CD4-positive, alpha-beta T cell treated with Interleukin-1 beta for 1 hour (primary cell): ENCODE measurements around the gene NMNAT3.

Source experiments
- DNase-seq, 2 donors: peaks; one replicate each; pipeline ENCODE4 v3.0.0-alpha.2; 2020 to 2022

The NMNAT3 gene

GRCh38 chr3:139537795-139538621 is 139.8 kb downstream of the NMNAT3 start:
- no peak for DNase-seq

DNA sequence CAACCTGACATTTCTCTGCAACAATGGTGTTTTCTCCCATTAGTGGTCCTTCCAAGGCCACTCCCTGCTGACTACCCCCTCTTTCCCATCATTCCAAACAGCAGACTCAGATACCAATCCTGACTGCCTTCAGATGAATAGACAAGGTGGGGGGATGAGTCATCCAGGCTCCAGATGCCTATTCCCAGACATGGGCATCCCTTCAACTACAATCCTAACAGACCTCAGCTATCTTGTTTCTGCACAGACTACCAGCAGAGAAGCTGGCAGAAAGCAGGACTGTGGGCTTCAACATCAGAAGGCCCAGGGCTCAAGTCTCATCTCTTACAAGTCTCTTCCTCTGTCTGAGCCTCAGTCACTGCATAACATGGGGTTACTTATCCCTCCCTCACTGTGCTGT is 140.4 kb downstream of the NMNAT3 start:
- DNase-seq, result no peak

DNA sequence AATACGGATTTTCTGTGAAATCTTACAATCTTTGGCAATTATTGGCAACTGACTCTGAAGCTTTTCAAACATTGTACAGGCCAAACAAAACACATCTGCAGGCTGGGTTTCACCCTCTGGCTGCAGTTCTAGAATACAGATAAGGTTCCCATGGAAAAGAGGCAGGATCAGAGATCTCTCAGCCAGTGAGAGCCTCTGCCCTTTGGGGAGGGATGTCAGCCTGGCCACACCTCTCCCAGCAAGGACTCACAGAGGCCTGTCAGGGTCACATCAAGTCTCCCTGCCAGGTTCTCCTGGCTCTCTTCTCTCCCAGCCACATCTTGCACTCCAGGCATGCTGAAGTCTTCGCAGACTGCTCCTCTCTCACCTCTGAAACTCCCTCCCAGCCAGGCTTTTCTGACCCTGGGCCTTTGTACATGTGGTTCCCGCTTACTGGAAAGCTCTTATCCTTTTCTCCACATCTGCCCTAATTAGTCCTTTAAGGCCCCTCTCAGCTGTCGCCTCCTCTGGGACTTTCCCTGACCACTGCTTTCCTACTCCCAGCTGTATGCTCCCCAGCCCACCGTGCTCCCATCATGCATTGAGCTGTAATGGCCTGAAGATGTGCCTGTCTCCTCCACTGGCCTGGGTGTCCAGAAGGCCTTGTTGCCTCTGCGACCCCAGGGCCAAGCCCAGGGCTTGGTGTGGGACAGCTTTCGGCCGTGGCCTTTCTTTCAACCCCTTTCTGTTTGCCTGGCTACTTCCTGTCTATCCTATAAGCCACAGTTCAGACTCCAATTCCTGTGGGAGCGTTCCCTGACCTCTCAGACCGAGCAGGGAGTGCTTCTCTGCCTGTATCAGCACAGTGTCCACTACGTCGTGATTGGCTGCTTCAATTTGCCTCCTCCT is 142.5 kb downstream of the NMNAT3 start:
- no peak for DNase-seq

GRCh38 chr3:139534455-139534812 is 143.3 kb downstream of the NMNAT3 start:
- DNase-seq, result no peak

DNA sequence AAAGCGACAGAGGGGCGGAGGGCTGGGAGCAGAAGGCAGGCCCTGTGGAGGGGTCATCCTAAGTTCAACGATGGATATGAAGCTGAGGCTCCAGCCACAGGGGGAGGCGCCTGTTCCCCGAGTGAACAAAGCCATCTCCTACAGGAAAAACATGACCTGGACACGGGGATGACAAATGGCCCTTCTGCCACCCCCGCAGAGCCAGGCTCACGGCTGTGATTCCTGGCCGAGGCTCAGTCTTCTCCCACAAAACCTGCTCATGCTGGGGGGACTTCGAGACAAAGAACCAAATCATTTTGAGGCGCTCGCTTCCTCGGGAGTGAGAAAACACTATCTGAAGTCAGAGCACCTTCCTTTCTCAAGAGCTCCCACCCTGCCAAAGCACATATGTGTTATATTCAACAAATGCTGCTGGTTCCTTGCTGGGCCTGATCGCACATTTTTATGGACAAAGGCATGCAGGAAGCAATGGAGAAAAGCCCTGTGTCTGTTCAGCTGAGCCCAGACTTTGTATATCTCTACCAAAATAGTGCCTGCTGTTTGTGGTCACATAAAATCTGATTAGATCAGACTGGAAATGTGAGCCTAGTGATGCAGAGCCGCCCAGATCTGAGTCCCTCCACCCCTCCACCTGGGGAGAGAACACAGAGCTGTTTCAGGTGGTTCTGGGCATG is 143.9 kb downstream of the NMNAT3 start:
- no peak for DNase-seq

DNA sequence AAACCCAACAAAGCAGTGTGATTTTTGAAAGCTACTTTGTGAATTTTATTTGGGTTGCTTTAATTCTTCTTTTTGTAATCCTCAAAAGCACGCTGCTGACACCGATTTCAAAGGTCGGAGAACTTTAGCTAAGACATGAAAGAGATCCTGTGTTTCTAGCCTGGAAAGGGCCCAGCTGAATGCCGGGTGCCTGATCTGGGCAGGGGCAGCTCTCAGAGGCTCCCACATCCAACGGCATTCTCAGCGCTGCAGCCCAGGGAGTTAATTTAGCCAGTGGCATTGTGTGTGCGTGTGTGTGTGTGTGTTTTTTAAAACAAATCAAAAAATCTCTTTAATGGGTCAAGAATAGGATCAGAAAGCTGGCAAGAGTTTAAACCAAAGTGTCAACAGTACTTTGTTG is 144.8 kb downstream of the NMNAT3 start:
- DNase-seq, result no peak

DNA sequence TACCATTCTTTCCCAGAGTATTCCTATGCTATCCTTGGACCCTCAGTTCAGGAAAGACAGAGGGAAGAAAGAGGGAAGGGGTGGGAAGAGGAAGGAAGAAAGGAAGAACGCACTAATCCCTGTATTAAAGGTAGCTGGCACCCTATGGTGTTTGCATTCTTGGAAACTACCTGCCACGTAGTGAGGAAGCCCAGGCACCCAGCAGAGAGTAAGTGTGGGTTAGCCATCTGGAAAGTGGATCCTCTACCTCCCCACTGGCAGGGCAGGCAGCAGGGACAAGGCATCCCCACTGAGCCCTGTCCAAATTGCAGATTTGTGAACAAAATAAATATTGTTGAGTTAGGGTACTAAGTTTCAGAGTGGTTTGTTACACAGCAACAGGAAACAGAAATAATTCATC is 147.1 kb downstream of the NMNAT3 start:
- no peak for DNase-seq

DNA sequence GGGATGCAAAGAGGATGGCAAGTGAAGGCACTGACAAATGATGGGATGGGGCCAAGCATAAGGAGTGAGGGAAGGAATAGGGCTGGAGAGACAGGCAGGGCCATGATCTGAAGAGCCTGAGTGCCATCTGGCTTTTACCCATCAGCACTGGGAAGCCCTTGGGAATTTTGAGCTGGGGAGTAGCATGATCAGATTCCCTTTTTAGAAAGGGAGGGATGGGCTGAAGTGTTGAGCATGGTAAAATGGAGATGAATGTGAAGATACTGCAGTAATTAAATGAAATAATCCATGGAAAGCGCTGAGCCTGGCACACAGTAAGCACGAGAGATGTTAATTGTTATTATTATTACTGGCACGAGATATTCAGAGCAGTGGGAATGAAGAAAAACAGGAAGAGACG is 148.1 kb downstream of the NMNAT3 start:
- no peak for DNase-seq

DNA sequence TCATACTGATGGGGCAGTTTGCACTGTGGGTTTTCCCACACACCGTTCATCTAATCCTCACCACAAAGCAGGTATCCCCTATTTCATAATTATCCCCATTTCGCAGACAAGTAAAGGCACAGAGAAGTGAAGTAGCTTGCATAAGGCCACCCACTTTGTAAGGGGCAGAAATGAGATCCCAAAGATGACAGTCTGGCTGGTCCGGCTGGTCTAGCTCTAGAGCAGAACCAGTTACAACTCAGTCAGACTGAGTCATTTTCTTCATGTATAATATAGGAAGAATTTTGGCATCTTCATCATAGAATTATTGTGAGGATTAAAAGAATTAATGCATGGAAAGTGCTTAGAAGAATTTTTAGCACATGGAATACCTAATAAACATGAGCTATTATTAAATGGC is 148.8 kb downstream of the NMNAT3 start:
- no peak for DNase-seq

GRCh38 chr3:139528281-139528680 is 149.5 kb downstream of the NMNAT3 start:
- DNase-seq, result no peak

DNA sequence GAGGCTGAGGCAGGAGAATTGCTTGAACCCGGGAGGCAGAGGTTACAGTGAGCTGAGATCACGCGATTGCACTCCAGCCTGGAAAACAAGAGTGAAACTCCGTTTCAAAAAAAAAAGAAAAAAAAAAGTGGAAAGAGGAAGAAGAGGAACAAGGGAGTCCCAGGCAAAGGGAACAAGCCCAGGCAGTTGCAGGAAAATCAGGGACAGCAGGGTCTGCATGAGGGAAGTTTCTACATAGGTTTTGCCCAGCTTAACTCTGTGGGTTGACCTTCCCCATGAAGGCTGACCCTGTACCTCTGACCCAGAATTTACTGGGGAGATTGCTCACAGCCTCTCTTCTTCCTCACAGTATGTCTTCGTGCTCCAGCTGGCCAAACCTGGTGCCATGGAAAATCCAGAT is 150.5 kb downstream of the NMNAT3 start:
- no peak for DNase-seq

DNA sequence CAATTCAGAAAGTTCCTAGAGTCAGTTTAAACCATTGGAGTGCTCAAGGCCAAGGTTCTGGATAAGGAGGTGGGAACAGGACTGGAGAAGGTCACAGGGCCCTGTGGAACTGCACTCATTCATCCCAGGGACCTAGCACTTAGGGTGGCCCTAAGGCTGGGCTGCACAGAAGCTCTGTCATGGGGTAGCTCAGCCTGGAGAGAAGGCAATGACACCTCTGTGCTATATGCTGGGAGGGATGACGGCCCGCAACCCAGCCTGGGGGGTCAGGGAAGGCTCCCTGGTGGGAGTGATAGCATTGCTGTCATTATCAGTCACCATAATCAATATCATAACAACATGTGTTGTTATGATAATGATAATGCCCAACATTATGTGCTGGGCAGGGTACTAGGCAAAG is 151.6 kb downstream of the NMNAT3 start:
- no peak for DNase-seq

GRCh38 chr3:139524841-139525636 is 152.7 kb downstream of the NMNAT3 start:
- no peak for DNase-seq

DNA sequence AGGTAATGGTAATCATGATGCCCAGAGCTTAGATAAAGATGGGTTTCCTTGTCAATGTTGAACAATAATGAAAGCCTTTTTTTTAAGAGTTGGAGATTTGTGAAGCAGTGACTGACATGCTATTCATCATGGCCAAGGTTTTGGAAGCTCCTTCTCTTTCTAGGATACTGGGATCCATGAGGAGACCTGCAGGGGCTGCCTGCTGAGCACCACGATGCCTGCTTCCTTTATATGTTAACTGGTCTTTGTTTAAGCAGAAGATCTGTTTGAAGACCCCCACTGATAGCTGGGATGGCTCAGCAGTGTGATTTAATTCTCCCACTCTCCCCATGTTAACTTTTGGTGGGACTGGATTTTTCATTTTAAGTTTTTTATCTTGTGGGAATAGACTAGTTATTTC is 154.1 kb downstream of the NMNAT3 start:
- DNase-seq, result no peak

GRCh38 chr3:139523166-139523565 is 154.6 kb downstream of the NMNAT3 start:
- DNase-seq, result no peak

DNA sequence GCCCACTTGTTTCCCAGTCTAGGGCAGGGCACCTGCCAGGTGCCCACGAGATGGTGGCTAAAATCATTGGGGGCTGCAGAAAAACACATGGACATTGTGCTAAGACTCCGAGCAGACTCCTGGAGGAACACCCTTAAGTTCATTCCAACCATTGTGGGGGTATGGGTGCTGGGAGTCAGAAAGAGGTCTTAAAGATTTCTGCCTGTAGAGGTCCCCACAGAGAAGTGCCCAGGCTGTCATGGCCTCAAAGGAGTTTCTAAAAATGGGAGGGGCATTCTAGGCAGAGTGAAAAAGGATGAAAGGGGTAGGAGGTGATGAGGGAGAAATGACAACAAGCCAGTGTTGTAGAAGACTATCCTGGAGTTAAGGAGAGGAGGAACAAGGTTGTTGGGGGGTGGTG is 155.4 kb downstream of the NMNAT3 start:
- no peak for DNase-seq

DNA sequence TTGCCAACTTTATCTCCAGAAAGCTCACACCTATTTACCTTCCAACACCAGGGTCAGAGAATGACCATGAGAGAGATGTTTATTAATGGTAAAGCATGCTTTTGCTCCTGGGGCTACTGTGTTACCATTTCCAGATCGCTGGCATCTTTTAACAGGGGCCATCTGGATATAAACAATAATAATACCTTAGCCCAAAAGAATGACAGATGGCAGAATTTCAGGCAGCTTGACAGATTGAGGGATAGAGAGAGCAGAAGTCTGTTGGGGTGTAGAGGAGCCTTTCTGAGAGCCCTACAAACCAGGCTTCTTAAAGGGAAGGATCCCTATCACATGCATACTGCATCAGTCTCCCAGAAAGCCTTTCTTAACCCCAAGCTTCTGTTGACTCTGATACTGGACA is 156.0 kb downstream of the NMNAT3 start:
- DNase-seq, result no peak

DNA sequence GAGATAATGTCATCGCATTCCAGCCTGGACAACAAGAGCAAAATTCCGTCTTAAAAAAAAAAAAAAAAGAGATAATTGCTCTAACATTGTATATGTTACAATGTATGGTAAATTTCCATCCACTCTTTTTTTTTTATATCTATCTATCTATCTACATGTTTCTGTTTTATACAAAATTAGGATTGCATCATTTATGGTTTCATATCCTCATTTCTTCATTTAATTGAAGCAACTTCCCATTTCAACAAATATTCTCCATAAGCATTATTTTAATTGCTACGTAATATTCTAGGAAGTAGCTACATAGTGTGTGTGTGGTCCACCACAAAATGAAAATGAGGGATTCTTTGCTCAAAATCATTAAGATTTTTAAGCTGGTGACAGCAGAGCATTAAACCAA is 156.6 kb downstream of the NMNAT3 start:
- no peak for DNase-seq

GRCh38 chr3:139519998-139520737 is 157.6 kb downstream of the NMNAT3 start:
- DNase-seq, result no peak

GRCh38 chr3:139518926-139519842 is 158.6 kb downstream of the NMNAT3 start:
- no peak for DNase-seq

DNA sequence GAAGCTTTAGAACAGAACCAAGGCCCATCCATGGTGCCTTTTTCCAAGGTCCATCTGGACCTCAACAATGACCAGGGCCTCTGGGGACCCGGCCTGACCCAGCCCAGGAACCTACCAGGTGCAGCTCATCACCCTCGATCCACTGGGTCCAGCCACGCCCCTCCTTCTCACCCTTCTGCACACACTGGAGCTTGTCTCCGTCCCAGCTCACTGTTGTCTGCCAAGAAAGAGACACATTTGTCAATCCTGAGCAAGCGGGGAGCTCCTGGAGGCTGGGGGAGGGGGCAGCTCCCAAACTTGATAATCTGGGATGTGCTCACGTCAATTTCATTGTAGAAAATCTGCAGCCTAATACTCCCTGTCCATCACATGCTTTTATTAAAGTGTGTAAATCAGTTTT is 159.5 kb downstream of the NMNAT3 start:
- no peak for DNase-seq
